Mesothelial cell of epicardium (in vitro differentiated cells): ENCODE measurements around the gene FAM47E. TPM values are rescaled to one million over a fixed set of nuclear protein-coding genes. Genes with fewer than 3 reads are reported as not detected.

Source experiments
- DNase-seq, 2 experiments: peaks; one replicate each; pipeline ENCODE4 v3.0.0; 2021; ENCODE audit warnings: low spot score in 2 of 2; ENCODE audit not compliant: unreplicated experiment in 2 of 2
- H3K27ac Mint-ChIP-seq: 2 replicates; pipeline ENCODE4 v1.8.0; 2021; ENCODE audit warnings: mixed read lengths
- H3K27me3 Mint-ChIP-seq: 2 replicates; pipeline ENCODE4 v1.8.0; 2021; ENCODE audit warnings: low read depth, mixed read lengths
- H3K36me3 Mint-ChIP-seq: 2 replicates; pipeline ENCODE4 v1.8.0; 2021; ENCODE audit warnings: mixed read lengths
- H3K4me1 Mint-ChIP-seq: 2 replicates; pipeline ENCODE4 v1.8.0; 2021; ENCODE audit warnings: mixed read lengths
- H3K4me3 Mint-ChIP-seq: 2 replicates; pipeline ENCODE4 v1.8.0; 2021; ENCODE audit warnings: mild to moderate bottlenecking, moderate library complexity, mixed read lengths
- H3K9me3 Mint-ChIP-seq: 2 replicates; pipeline ENCODE4 v1.8.0; 2021; ENCODE audit warnings: mixed read lengths
- total RNA-seq: library from RNA; stranded (reverse); gene quantifications from 3 replicates; pipeline ENCODE4 v1.2.1, GENCODE V29; 2021
- TF ChIP-seq, protein P1 (sequence below): fragments of 200-600 bp; sonication (generic); IDR thresholded peaks from one replicate; pipeline ENCODE4 v1.5.0; 2021; ENCODE audit warnings: antibody characterized with exemption; ENCODE audit not compliant: unreplicated experiment

Gene FAM47E
- total RNA-seq, 1 donor from 2014 or later, result 1.2 TPM

DNA sequence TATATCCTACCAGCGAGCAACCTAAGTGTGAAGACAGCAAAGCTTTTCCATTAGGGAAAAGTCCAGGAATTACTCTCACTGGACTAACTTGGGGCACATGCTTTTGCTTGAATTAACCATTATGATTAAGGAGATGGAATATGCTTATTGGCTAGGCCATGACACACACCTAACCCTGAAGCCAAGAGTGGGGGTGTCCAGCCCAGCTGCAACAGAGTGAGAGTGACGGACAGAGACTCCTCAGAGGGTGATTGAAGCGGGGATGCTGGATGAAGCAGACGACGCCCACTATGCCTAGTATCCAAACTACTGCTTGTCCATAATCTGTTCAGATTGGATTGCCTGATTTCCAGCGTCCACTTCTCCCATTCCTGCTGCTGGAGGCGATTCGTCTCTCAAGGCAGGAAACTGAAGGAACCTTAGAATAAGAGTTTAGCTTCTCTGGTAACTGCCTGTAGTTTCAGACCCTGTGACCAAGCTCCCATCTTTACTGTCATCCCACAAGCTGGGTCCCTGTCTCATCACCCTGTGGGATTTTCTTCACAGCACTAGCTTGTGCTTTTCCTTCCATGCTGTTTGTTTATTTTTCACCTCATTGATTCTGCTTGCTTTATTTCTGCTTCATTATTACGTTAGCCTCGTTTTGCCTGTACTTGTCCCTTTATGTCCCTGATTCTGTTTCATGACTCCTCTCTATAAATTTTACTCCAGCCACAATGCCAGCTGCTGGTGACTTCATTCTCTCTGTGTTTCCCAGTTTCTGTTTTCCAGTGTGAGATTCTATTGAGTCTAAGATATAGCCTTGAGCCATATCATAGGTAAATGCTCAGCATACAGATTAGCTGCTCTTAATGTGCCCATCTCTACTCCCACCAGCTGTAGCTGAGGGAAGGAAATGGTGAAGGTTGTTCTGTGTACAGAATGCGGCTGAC is 19.0 kb downstream of the FAM47E start:
- Mint-ChIP-seq H3K27ac (no peak overlapping the region), H3K27me3 (peaks cover 2% of the 10 kb centered on the region), H3K9me3 (no peaks in the 10 kb centered on the region), H3K4me1 (no peaks in the 10 kb centered on the region), H3K36me3 (no peaks in the 10 kb centered on the region), H3K4me3 (no peak overlapping the region)
- DNase-seq, result no peak
- TF ChIP-seq, protein P1, sequence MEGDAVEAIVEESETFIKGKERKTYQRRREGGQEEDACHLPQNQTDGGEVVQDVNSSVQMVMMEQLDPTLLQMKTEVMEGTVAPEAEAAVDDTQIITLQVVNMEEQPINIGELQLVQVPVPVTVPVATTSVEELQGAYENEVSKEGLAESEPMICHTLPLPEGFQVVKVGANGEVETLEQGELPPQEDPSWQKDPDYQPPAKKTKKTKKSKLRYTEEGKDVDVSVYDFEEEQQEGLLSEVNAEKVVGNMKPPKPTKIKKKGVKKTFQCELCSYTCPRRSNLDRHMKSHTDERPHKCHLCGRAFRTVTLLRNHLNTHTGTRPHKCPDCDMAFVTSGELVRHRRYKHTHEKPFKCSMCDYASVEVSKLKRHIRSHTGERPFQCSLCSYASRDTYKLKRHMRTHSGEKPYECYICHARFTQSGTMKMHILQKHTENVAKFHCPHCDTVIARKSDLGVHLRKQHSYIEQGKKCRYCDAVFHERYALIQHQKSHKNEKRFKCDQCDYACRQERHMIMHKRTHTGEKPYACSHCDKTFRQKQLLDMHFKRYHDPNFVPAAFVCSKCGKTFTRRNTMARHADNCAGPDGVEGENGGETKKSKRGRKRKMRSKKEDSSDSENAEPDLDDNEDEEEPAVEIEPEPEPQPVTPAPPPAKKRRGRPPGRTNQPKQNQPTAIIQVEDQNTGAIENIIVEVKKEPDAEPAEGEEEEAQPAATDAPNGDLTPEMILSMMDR, result no peak

DNA sequence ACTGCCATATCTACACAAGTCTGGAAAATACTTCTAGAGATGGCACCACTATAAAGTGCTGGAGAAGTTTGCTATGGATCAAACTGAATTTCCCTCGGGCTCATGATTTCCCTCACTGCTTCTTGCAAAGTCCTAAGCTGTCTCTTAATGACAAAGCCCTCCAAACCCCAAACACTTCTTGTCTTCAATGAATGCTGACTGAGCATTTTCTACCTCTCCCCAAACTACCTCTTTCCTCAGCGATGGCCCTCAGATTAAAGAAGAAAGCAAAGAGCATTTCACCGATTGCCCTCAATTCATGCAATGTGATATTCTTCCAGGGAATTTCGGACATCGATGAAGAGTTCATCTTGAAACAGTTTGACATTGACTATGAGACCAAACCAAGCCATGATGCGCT is 19.7 kb downstream of the FAM47E start:
- Mint-ChIP-seq H3K27me3 (peaks cover 2% of the 10 kb centered on the region), H3K4me3 (no peak overlapping the region), H3K36me3 (no peaks in the 10 kb centered on the region), H3K27ac (no peak overlapping the region), H3K9me3 (no peaks in the 10 kb centered on the region), H3K4me1 (no peaks in the 10 kb centered on the region)
- TF ChIP-seq, protein P1, result no peak
- no peak for DNase-seq

DNA sequence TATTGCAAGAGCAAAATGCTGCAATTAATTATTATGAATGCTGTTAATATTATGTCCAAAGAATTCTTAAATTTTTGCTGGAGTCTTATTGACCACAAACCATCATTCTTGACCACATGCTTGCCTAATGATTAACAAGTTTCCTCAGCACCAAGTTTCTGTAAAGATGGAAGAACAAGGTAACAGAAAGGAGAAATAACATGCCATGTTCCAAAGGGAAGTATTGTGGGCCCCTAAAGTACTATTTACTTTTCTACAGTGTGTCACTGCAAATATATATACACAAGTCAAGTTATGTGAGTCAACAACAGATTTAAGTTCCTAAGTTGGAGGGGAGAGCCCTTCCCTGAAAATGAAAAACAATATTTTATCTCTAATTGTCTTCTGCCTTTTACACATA is 20.6 kb downstream of the FAM47E start:
- H3K4me1 Mint-ChIP-seq, result no peaks in the 10 kb centered on the region
- TF ChIP-seq, protein P1, result no peak
- no peak overlapping the region for H3K27ac Mint-ChIP-seq
- peaks cover 2% of the 10 kb centered on the region for H3K27me3 Mint-ChIP-seq
- H3K4me3 Mint-ChIP-seq, result no peak overlapping the region
- no peak for DNase-seq
- H3K9me3 Mint-ChIP-seq, result no peaks in the 10 kb centered on the region
- H3K36me3 Mint-ChIP-seq, result no peaks in the 10 kb centered on the region

DNA sequence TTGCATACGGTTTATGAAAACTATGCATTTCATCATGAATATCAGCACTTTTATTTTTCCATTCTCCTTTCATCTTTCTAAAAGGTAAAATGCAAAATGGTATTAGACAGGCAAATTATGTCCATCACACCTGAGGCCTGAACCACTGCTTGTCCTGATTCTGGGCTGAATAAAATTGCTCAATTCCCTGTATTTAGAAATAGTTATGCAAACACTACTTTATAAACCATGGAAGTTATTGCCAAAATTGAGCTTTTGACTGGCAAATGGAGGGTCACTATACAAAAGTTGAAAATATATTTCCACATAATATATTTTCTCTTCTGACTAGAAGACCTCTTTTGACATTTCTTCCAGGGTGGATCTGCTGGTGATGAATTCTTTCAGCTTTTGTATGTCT is 21.1 kb downstream of the FAM47E start:
- H3K36me3 Mint-ChIP-seq, result no peaks in the 10 kb centered on the region
- no peak overlapping the region for H3K27ac Mint-ChIP-seq
- H3K27me3 Mint-ChIP-seq, result peaks cover 2% of the 10 kb centered on the region
- TF ChIP-seq, protein P1, result no peak
- H3K4me3 Mint-ChIP-seq, result no peak overlapping the region
- DNase-seq, result no peak
- H3K9me3 Mint-ChIP-seq, result no peaks in the 10 kb centered on the region
- H3K4me1 Mint-ChIP-seq, result no peaks in the 10 kb centered on the region

DNA sequence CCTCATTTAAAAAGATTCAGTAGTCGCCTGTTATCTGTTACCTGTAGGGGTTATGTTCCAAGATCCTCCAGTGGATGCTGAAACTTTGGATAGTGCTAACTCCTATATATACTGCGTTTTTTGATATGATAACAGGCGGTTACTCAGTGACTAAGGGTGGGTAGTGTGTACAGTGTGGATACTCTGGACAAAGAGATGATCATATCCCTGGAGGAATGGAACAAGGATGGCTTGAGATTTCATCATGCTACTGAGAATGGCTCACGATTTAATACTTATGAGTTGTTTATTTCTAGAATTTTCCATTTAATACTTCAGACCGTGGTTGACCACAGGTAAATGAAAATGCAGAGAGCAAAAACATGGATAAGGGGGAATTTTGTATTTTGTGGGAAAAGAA is 21.5 kb downstream of the FAM47E start:
- Mint-ChIP-seq H3K27me3 (peaks cover 2% of the 10 kb centered on the region), H3K36me3 (no peaks in the 10 kb centered on the region), H3K4me3 (no peak overlapping the region), H3K9me3 (no peaks in the 10 kb centered on the region), H3K4me1 (no peaks in the 10 kb centered on the region), H3K27ac (no peak overlapping the region)
- TF ChIP-seq, protein P1, result no peak
- DNase-seq, result no peak
